Activated gamma-delta T cell (primary cell): Measurements from ENCODE around the gene NDRG4.

Source experiments
- DNase-seq: peaks from one replicate; lab custom pipeline; 2025; lab: John Stamatoyannopoulos, UW

The NDRG4 gene

GRCh38 chr16:58495521-58496331 lies 4.2 kb upstream of the NDRG4 start:
- DNase-seq = no peak

GRCh38 chr16:58497468-58497867 lies 2.5 kb upstream of the NDRG4 start:
- DNase-seq = no peak

GRCh38 chr16:58497935-58498334 lies 2.0 kb upstream of the NDRG4 start:
- no peak for DNase-seq

- DNase-seq = no peak
Measured at GRCh38 chr16:58498341-58499091, 1.4 kb upstream of the NDRG4 start.

- no peak for DNase-seq
Measured at GRCh38 chr16:58499092-58499511, 841 bp upstream of the NDRG4 start.

GRCh38 chr16:58500430-58501241 lies 693 bp downstream of the NDRG4 start:
- DNase-seq = no peak

GRCh38 chr16:58501242-58502131 lies 1.5 kb downstream of the NDRG4 start:
- DNase-seq = no peak

GRCh38 chr16:58502217-58502921 lies 2.4 kb downstream of the NDRG4 start:
- DNase-seq = no peak

GRCh38 chr16:58503166-58503862 lies 3.4 kb downstream of the NDRG4 start:
- DNase-seq = no peak

GRCh38 chr16:58503863-58504688 lies 4.1 kb downstream of the NDRG4 start:
- DNase-seq = no peak

- DNase-seq = no peak
Measured at GRCh38 chr16:58506241-58507194, 6.6 kb downstream of the NDRG4 start.

GRCh38 chr16:58507195-58507962 lies 7.4 kb downstream of the NDRG4 start:
- DNase-seq = no peak

- no peak for DNase-seq
Measured at GRCh38 chr16:58507963-58508670, 8.2 kb downstream of the NDRG4 start.

- DNase-seq = no peak
Measured at GRCh38 chr16:58508671-58509251, 8.8 kb downstream of the NDRG4 start.

- DNase-seq = no peak
Measured at GRCh38 chr16:58509256-58510096, 9.5 kb downstream of the NDRG4 start.
